HG02884 (cell line): Measurements from ENCODE around the gene KLRB1.
"Not testable (repeated sequence)": the region's sequence is repeated elsewhere in the genome, so short reads cannot be mapped to it uniquely, and the experiment has no call there.

Source experiments
- ATAC-seq: cut with Tn5 transposase; IDR thresholded peaks from one replicate; pipeline ENCODE4 v1.9.1; 2021; ENCODE audit warnings: mild to moderate bottlenecking, moderate library complexity; ENCODE audit not compliant: unreplicated experiment

KLRB1 gene

GRCh38 chr12:9625019-9625418, 17.3 kb upstream of the KLRB1 start:
- no peak for ATAC-seq

- no peak for ATAC-seq
Observed at GRCh38 chr12:9619411-9620179, 11.9 kb upstream of the KLRB1 start.

GRCh38 chr12:9618906-9619305, 11.2 kb upstream of the KLRB1 start:
- not testable (repeated sequence) for ATAC-seq

- ATAC-seq: no peak
Observed at GRCh38 chr12:9617124-9617523, 9.4 kb upstream of the KLRB1 start.

GRCh38 chr12:9615420-9616136, 7.9 kb upstream of the KLRB1 start:
- ATAC-seq: no peak

- ATAC-seq: not testable (repeated sequence)
Observed at GRCh38 chr12:9610606-9611005, 2.9 kb upstream of the KLRB1 start.

GRCh38 chr12:9606736-9607372, 862 bp downstream of the KLRB1 start:
- ATAC-seq: no peak

GRCh38 chr12:9606247-9606646, 1.5 kb downstream of the KLRB1 start:
- ATAC-seq: no peak

GRCh38 chr12:9605483-9605882, 2.2 kb downstream of the KLRB1 start:
- ATAC-seq: no peak

- ATAC-seq: no peak
Observed at GRCh38 chr12:9604287-9604686, 3.4 kb downstream of the KLRB1 start.

- not testable (repeated sequence) for ATAC-seq
Observed at GRCh38 chr12:9600426-9600825, 7.3 kb downstream of the KLRB1 start.

GRCh38 chr12:9598363-9598762, 9.4 kb downstream of the KLRB1 start:
- ATAC-seq: no peak

GRCh38 chr12:9597365-9597764, 10.4 kb downstream of the KLRB1 start:
- ATAC-seq: no peak

GRCh38 chr12:9590441-9590840, 17.3 kb downstream of the KLRB1 start:
- no peak for ATAC-seq

- ATAC-seq: no peak
Observed at GRCh38 chr12:9588749-9589148, 19.0 kb downstream of the KLRB1 start.

GRCh38 chr12:9587987-9588600, 19.6 kb downstream of the KLRB1 start:
- no peak for ATAC-seq

GRCh38 chr12:9577729-9578128, 30.0 kb downstream of the KLRB1 start:
- not testable (repeated sequence) for ATAC-seq

GRCh38 chr12:9567151-9567550, 40.6 kb downstream of the KLRB1 start:
- not testable (repeated sequence) for ATAC-seq

- ATAC-seq: not testable (repeated sequence)
Observed at GRCh38 chr12:9566113-9566512, 41.6 kb downstream of the KLRB1 start.

GRCh38 chr12:9564418-9564817, 43.3 kb downstream of the KLRB1 start:
- not testable (repeated sequence) for ATAC-seq

GRCh38 chr12:9562841-9563453, 44.8 kb downstream of the KLRB1 start:
- not testable (repeated sequence) for ATAC-seq
